Endodermal cell (in vitro differentiated cells): Measurements from ENCODE around the gene GRB10. TPM values are rescaled to one million over a fixed set of nuclear protein-coding genes. Genes with fewer than 3 reads are reported as not detected.

Experiments used
- DNase-seq: peaks from one replicate; pipeline ENCODE4 v3.0.0-alpha.2; 2017
- H3K27ac ChIP-seq: 2 replicates; pipeline ENCODE4 v1.5.1; 2013; ENCODE audit warnings: mild to moderate bottlenecking, low read depth, low read length, moderate library complexity
- H3K27me3 ChIP-seq: 2 replicates; pipeline ENCODE4 v1.6.1; 2013; ENCODE audit warnings: mild to moderate bottlenecking, low read length, moderate library complexity; ENCODE audit not compliant: insufficient read depth, control insufficient read depth, poor library complexity, severe bottlenecking
- H3K36me3 ChIP-seq: 2 replicates; pipeline ENCODE4 v1.7.0; 2013; ENCODE audit warnings: mild to moderate bottlenecking, low read length, moderate library complexity; ENCODE audit not compliant: control insufficient read depth, insufficient read depth
- H3K4me1 ChIP-seq: one replicate; pipeline ENCODE4 v1.7.0; 2013; ENCODE audit warnings: low read length; ENCODE audit not compliant: control insufficient read depth, insufficient read depth
- H3K4me3 ChIP-seq: 2 replicates; pipeline ENCODE4 v1.5.1; 2013; ENCODE audit warnings: mild to moderate bottlenecking, low read length, moderate library complexity
- H3K9ac ChIP-seq: 2 replicates; pipeline ENCODE4 v1.6.1; 2013; ENCODE audit warnings: mild to moderate bottlenecking, low read length, moderate library complexity; ENCODE audit not compliant: poor library complexity, severe bottlenecking; ENCODE audit errors: extremely low read depth
- H3K9me3 ChIP-seq: 2 replicates; pipeline ENCODE4 v1.6.1; 2013; ENCODE audit warnings: mild to moderate bottlenecking, low read length, moderate library complexity; ENCODE audit not compliant: control insufficient read depth
- H3K27ac Mint-ChIP-seq: 2 replicates; pipeline ENCODE4 v1.8.0; 2020; ENCODE audit warnings: mixed read lengths
- H3K27me3 Mint-ChIP-seq: 2 replicates; pipeline ENCODE4 v1.8.0; 2021; ENCODE audit warnings: mild to moderate bottlenecking, mixed read lengths; ENCODE audit not compliant: insufficient read depth
- H3K36me3 Mint-ChIP-seq: 2 replicates; pipeline ENCODE4 v1.8.0; 2020; ENCODE audit warnings: low read depth, mixed read lengths
- H3K4me1 Mint-ChIP-seq: 2 replicates; pipeline ENCODE4 v1.8.0; 2020; ENCODE audit warnings: mixed read lengths
- H3K4me3 Mint-ChIP-seq: 2 replicates; pipeline ENCODE4 v1.8.0; 2020; ENCODE audit warnings: mild to moderate bottlenecking, moderate library complexity, mixed read lengths
- H3K9me3 Mint-ChIP-seq: 2 replicates; pipeline ENCODE4 v1.8.0; 2020; ENCODE audit warnings: mild to moderate bottlenecking, mixed read lengths
- CTCF ChIP-seq: fragments of 200-600 bp; sonication (generic); conservative IDR thresholded peaks from 2 replicates; pipeline ENCODE4 v1.5.0; 2021; ENCODE audit warnings: antibody characterized with exemption, mild to moderate bottlenecking
- WGBS, 2 experiments: methylation state at CpG; one replicate each; pipeline versions ENCODE4 v1.1.5 to v1.1.7; 2013; ENCODE audit warnings: missing lambda C conversion rate in 2 of 2, mixed read lengths in 1 of 2; ENCODE audit not compliant: insufficient coverage in 1 of 2, insufficient read length in 1 of 2; 5-methylcytosine and 5-hydroxymethylcytosine counted together
- total RNA-seq, 2 donors: library from RNA; stranded (reverse); fragmentation: NEBNext Ultra II Directional in 1 of 2; extraction: Animal tissue kit (Norgen Biotek cat#: 25700) in 1 of 2; gene quantifications; 2 replicates in 1 of 2; 3 replicates in 1 of 2; pipeline ENCODE4 v1.2.1, GENCODE V29; 2021

GRB10 gene
- total RNA-seq, 2 donors from 2014 or later: 71.9 to 97.5 TPM

GRCh38 chr7:50783303-50783702 is 607 bp upstream of the GRB10 start:
- no peak overlapping the region for H3K27ac Mint-ChIP-seq

GRCh38 chr7:50781381-50782293 is 1.1 kb downstream of the GRB10 start:
- H3K27me3 Mint-ChIP-seq: peaks cover 32% of the 10 kb centered on the region
- WGBS, 2 experiments: 61 to 78% methylated on average over 32 to 49 of the region's 49 CpGs
- H3K36me3 Mint-ChIP-seq: peaks cover 20% of the 10 kb centered on the region
- H3K4me3 Mint-ChIP-seq: peak overlapping the region; percentile 41
- Histone ChIP-seq H3K9me3 (peaks cover 6% of the 10 kb centered on the region), H3K27me3 (no peaks in the 10 kb centered on the region), H3K4me1 (peaks cover 4% of the 10 kb centered on the region), H3K27ac (no peak overlapping the region), H3K9ac (no peak overlapping the region), H3K36me3 (peaks cover 29% of the 10 kb centered on the region), H3K4me3 (peak overlapping the region; percentile 65)
- no peak for TF ChIP-seq CTCF
- H3K9me3 Mint-ChIP-seq: peaks cover 4% of the 10 kb centered on the region
- H3K27ac Mint-ChIP-seq: no peak overlapping the region
- peaks cover 25% of the 10 kb centered on the region for H3K4me1 Mint-ChIP-seq
- peak; percentile 44 for DNase-seq

More at GRCh38 chr7:50783303-50783702, 607 bp upstream of the GRB10 start:
- peaks cover 1% of the 10 kb centered on the region for H3K9me3 ChIP-seq
- Mint-ChIP-seq H3K4me1 (peaks cover 27% of the 10 kb centered on the region), H3K36me3 (peaks cover 25% of the 10 kb centered on the region), H3K4me3 (peak overlapping the region; percentile 62), H3K9me3 (peaks cover 9% of the 10 kb centered on the region), H3K27me3 (peaks cover 37% of the 10 kb centered on the region)
- H3K9ac ChIP-seq: no peak overlapping the region
- peaks cover 4% of the 10 kb centered on the region for H3K4me1 ChIP-seq
- TF ChIP-seq CTCF: no peak
- no peak for DNase-seq
- peak overlapping the region; percentile 71 for H3K4me3 ChIP-seq
- no peaks in the 10 kb centered on the region for H3K27me3 ChIP-seq
- 66 to 80% methylated on average over 1 to 7 of the region's 7 CpGs for WGBS, 2 experiments
- peak overlapping the region; percentile 26 for H3K27ac ChIP-seq
- peaks cover 30% of the 10 kb centered on the region for H3K36me3 ChIP-seq

- H3K4me1 Mint-ChIP-seq: peaks cover 37% of the 10 kb centered on the region
- WGBS, 2 experiments: 92 to 94% methylated on average over 2 to 3 of the region's 3 CpGs
- no peak for DNase-seq
- Histone ChIP-seq H3K27me3 (no peaks in the 10 kb centered on the region), H3K36me3 (peaks cover 26% of the 10 kb centered on the region), H3K4me3 (no peak overlapping the region), H3K9ac (no peak overlapping the region), H3K9me3 (peaks cover 6% of the 10 kb centered on the region), H3K27ac (no peak overlapping the region), H3K4me1 (peaks cover 8% of the 10 kb centered on the region)
- H3K27me3 Mint-ChIP-seq: peaks cover 30% of the 10 kb centered on the region
- H3K36me3 Mint-ChIP-seq: peaks cover 18% of the 10 kb centered on the region
- peak overlapping the region; percentile 48 for H3K27ac Mint-ChIP-seq
- H3K9me3 Mint-ChIP-seq: peaks cover 4% of the 10 kb centered on the region
- H3K4me3 Mint-ChIP-seq: no peak overlapping the region
- TF ChIP-seq CTCF: no peak
Observed at GRCh38 chr7:50780436-50780835, 2.3 kb downstream of the GRB10 start.
